Activated CD8-positive, alpha-beta memory T cell treated with anti-CD3 and anti-CD28 coated beads, Interleukin-2, amount 10 ng/mL, durations not matched to agents 7 days and 5 days (primary cell): ENCODE data around the gene MALT1. TPM values are rescaled to one million over a fixed set of nuclear protein-coding genes. Genes with fewer than 3 reads are reported as not detected.

ENCODE experiments used
- ATAC-seq: fragments of 150-1000 bp; cut with Tn5 transposase; one replicate; pipeline ENCODE4 v1.10.0; 2021; ENCODE audit warnings: moderate library complexity
- CTCF ChIA-PET: fragments of 350-600 bp; sonication (Branson Sonifier 250); formaldehyde crosslinking; loops from one replicate; lab custom pipeline; 2021; ENCODE audit warnings: antibody characterized with exemption; lab: Charles Lee
- DNase-seq: peaks from one replicate; pipeline ENCODE4 v3.0.0-alpha.2; 2020
- H3K27ac Mint-ChIP-seq: one replicate; pipeline ENCODE4 v1.8.0; 2021; ENCODE audit warnings: mild to moderate bottlenecking, mixed read lengths
- H3K27me3 Mint-ChIP-seq: one replicate; pipeline ENCODE4 v1.8.0; 2021; ENCODE audit warnings: mixed read lengths
- H3K36me3 Mint-ChIP-seq: one replicate; pipeline ENCODE4 v1.8.0; 2021; ENCODE audit warnings: mild to moderate bottlenecking, mixed read lengths
- H3K4me1 Mint-ChIP-seq: one replicate; pipeline ENCODE4 v1.8.0; 2021; ENCODE audit warnings: mixed read lengths
- H3K4me3 Mint-ChIP-seq: one replicate; pipeline ENCODE4 v1.8.0; 2021; ENCODE audit warnings: mild to moderate bottlenecking, moderate library complexity, mixed read lengths
- H3K9me3 Mint-ChIP-seq: one replicate; pipeline ENCODE4 v1.8.0; 2022; ENCODE audit warnings: low read depth, mixed read lengths
- total RNA-seq, 2 experiments: library from RNA; stranded (reverse); gene quantifications; one replicate each; pipeline ENCODE4 v1.2.3, GENCODE V29; 2021

The MALT1 gene
- total RNA-seq, 2 experiments from 2014 or later = 30.3 to 31.6 TPM

- Mint-ChIP-seq H3K27me3 (no peaks in the 10 kb centered on the region), H3K4me3 (no peak overlapping the region), H3K36me3 (no peaks in the 10 kb centered on the region), H3K4me1 (no peaks in the 10 kb centered on the region), H3K9me3 (no peaks in the 10 kb centered on the region), H3K27ac (no peak overlapping the region)
- ATAC-seq (peak; percentile 78), DNase-seq (peak; percentile 76)
- CTCF ChIA-PET = interaction anchor here (2.6 to 7.7 kb wide), 2 partner anchors 13 to 289 kb away, joined by 8 to 63 read pairs; no protein-coding TSS in a partner anchor
Observed at GRCh38 chr18:58781627-58782194, 110.4 kb downstream of the MALT1 start.

GRCh38 chr18:58784601-58785137 is 113.4 kb downstream of the MALT1 start:
- no peaks in the 10 kb centered on the region for H3K9me3 Mint-ChIP-seq
- H3K4me3 Mint-ChIP-seq = no peak overlapping the region
- H3K27me3 Mint-ChIP-seq = peaks cover 2% of the 10 kb centered on the region
- no peak for DNase-seq
- H3K36me3 Mint-ChIP-seq = no peaks in the 10 kb centered on the region
- ATAC-seq = no peak
- CTCF ChIA-PET = no interaction called here
- H3K27ac Mint-ChIP-seq = no peak overlapping the region
- H3K4me1 Mint-ChIP-seq = no peaks in the 10 kb centered on the region

- CTCF ChIA-PET = interaction anchor here (1.1 kb wide), 1 partner anchor 285 kb away, joined by 3 read pairs; no protein-coding TSS in a partner anchor
- no peak overlapping the region for H3K4me3 Mint-ChIP-seq
- no peak for ATAC-seq
Observed at GRCh38 chr18:58785171-58785805, 114.0 kb downstream of the MALT1 start.

GRCh38 chr18:58785870-58786269 is 114.6 kb downstream of the MALT1 start:
- DNase-seq (no peak), ATAC-seq (no peak)
- H3K4me3 Mint-ChIP-seq = no peak overlapping the region
- H3K4me1 Mint-ChIP-seq = no peaks in the 10 kb centered on the region
- H3K27me3 Mint-ChIP-seq = peaks cover 2% of the 10 kb centered on the region
- CTCF ChIA-PET = interaction anchor here (0.6 to 1.1 kb wide), 2 partner anchors 13 to 285 kb away, joined by 3 read pairs; no protein-coding TSS in a partner anchor
- no peaks in the 10 kb centered on the region for H3K9me3 Mint-ChIP-seq
- no peaks in the 10 kb centered on the region for H3K36me3 Mint-ChIP-seq
- H3K27ac Mint-ChIP-seq = no peak overlapping the region

More at GRCh38 chr18:58785171-58785805, 114.0 kb downstream of the MALT1 start:
- Mint-ChIP-seq H3K4me1 (no peaks in the 10 kb centered on the region), H3K9me3 (no peaks in the 10 kb centered on the region), H3K27ac (no peak overlapping the region), H3K36me3 (no peaks in the 10 kb centered on the region), H3K27me3 (peaks cover 2% of the 10 kb centered on the region)
- no peak for DNase-seq

GRCh38 chr18:58787536-58788149 is 116.4 kb downstream of the MALT1 start:
- no peaks in the 10 kb centered on the region for H3K4me1 Mint-ChIP-seq
- CTCF ChIA-PET = interaction anchor here (0.8 kb wide), 1 partner anchor 283 kb away, joined by 3 read pairs; no protein-coding TSS in a partner anchor
- no peaks in the 10 kb centered on the region for H3K9me3 Mint-ChIP-seq
- H3K27ac Mint-ChIP-seq = no peak overlapping the region
- H3K4me3 Mint-ChIP-seq = no peak overlapping the region
- peaks cover 2% of the 10 kb centered on the region for H3K27me3 Mint-ChIP-seq
- DNase-seq = no peak
- H3K36me3 Mint-ChIP-seq = no peaks in the 10 kb centered on the region
- no peak for ATAC-seq

GRCh38 chr18:58788470-58788869 is 117.2 kb downstream of the MALT1 start:
- no peak for DNase-seq
- H3K4me1 Mint-ChIP-seq = no peaks in the 10 kb centered on the region
- no peak overlapping the region for H3K27ac Mint-ChIP-seq
- H3K4me3 Mint-ChIP-seq = no peak overlapping the region
- CTCF ChIA-PET = interaction anchor here (0.6 kb wide), 1 partner anchor 654 kb away, joined by 3 read pairs; no protein-coding TSS in a partner anchor
- no peaks in the 10 kb centered on the region for H3K9me3 Mint-ChIP-seq
- no peaks in the 10 kb centered on the region for H3K36me3 Mint-ChIP-seq
- no peak for ATAC-seq
- H3K27me3 Mint-ChIP-seq = peaks cover 2% of the 10 kb centered on the region

- no peaks in the 10 kb centered on the region for H3K4me1 Mint-ChIP-seq
- ATAC-seq (no peak), DNase-seq (no peak)
- no peak overlapping the region for H3K4me3 Mint-ChIP-seq
- H3K27me3 Mint-ChIP-seq = peaks cover 2% of the 10 kb centered on the region
- H3K36me3 Mint-ChIP-seq = no peaks in the 10 kb centered on the region
- no peak overlapping the region for H3K27ac Mint-ChIP-seq
- CTCF ChIA-PET = interaction anchor here (0.6 kb wide), 1 partner anchor 655 kb away, joined by 3 read pairs; no protein-coding TSS in a partner anchor
- no peaks in the 10 kb centered on the region for H3K9me3 Mint-ChIP-seq
Observed at GRCh38 chr18:58788971-58789875, 118.0 kb downstream of the MALT1 start.

GRCh38 chr18:58789876-58790240 is 118.6 kb downstream of the MALT1 start:
- no peaks in the 10 kb centered on the region for H3K36me3 Mint-ChIP-seq
- H3K9me3 Mint-ChIP-seq = no peaks in the 10 kb centered on the region
- H3K4me1 Mint-ChIP-seq = no peaks in the 10 kb centered on the region
- no peak overlapping the region for H3K4me3 Mint-ChIP-seq
- H3K27me3 Mint-ChIP-seq = peaks cover 2% of the 10 kb centered on the region
- DNase-seq (no peak), ATAC-seq (no peak)
- no peak overlapping the region for H3K27ac Mint-ChIP-seq
- CTCF ChIA-PET = no interaction called here

GRCh38 chr18:58792086-58792485 is 120.8 kb downstream of the MALT1 start:
- CTCF ChIA-PET = no interaction called here
- ATAC-seq = no peak
- no peak overlapping the region for H3K27ac Mint-ChIP-seq
- no peaks in the 10 kb centered on the region for H3K36me3 Mint-ChIP-seq
- no peak for DNase-seq
- H3K4me1 Mint-ChIP-seq = no peaks in the 10 kb centered on the region
- H3K4me3 Mint-ChIP-seq = no peak overlapping the region
- no peaks in the 10 kb centered on the region for H3K9me3 Mint-ChIP-seq
- peaks cover 2% of the 10 kb centered on the region for H3K27me3 Mint-ChIP-seq

GRCh38 chr18:58793361-58793760 is 122.1 kb downstream of the MALT1 start:
- no peak for ATAC-seq
- no peaks in the 10 kb centered on the region for H3K9me3 Mint-ChIP-seq
- no peaks in the 10 kb centered on the region for H3K4me1 Mint-ChIP-seq
- H3K36me3 Mint-ChIP-seq = no peaks in the 10 kb centered on the region
- H3K27ac Mint-ChIP-seq = no peak overlapping the region
- CTCF ChIA-PET = no interaction called here
- H3K4me3 Mint-ChIP-seq = no peak overlapping the region
- DNase-seq = no peak
- H3K27me3 Mint-ChIP-seq = no peaks in the 10 kb centered on the region

GRCh38 chr18:58796220-58796619 is 125.0 kb downstream of the MALT1 start:
- no peak for DNase-seq
- Mint-ChIP-seq H3K9me3 (no peaks in the 10 kb centered on the region), H3K4me3 (no peak overlapping the region), H3K27ac (no peak overlapping the region), H3K27me3 (no peaks in the 10 kb centered on the region), H3K4me1 (no peaks in the 10 kb centered on the region), H3K36me3 (no peaks in the 10 kb centered on the region)
- no peak for ATAC-seq
- CTCF ChIA-PET = interaction anchor here (1.5 kb wide), 1 partner anchor 274 kb away, joined by 5 read pairs; no protein-coding TSS in a partner anchor

GRCh38 chr18:58800582-58800981 is 129.3 kb downstream of the MALT1 start:
- CTCF ChIA-PET = interaction anchor here (1.5 kb wide), 1 partner anchor 19 kb away, joined by 4 read pairs; no protein-coding TSS in a partner anchor
- H3K27ac Mint-ChIP-seq = no peak overlapping the region

More at GRCh38 chr18:58800582-58800981, 129.3 kb downstream of the MALT1 start:
- no peaks in the 10 kb centered on the region for H3K9me3 Mint-ChIP-seq
- DNase-seq = no peak
- no peaks in the 10 kb centered on the region for H3K4me1 Mint-ChIP-seq
- ATAC-seq = no peak
- H3K27me3 Mint-ChIP-seq = peaks cover 8% of the 10 kb centered on the region
- H3K4me3 Mint-ChIP-seq = no peak overlapping the region
- H3K36me3 Mint-ChIP-seq = no peaks in the 10 kb centered on the region
